Measurements from ENCODE around the gene DOK6.
A peak's percentile ranks its signal among the peaks of the same experiment; 100 is the strongest.

Gene DOK6

DNA sequence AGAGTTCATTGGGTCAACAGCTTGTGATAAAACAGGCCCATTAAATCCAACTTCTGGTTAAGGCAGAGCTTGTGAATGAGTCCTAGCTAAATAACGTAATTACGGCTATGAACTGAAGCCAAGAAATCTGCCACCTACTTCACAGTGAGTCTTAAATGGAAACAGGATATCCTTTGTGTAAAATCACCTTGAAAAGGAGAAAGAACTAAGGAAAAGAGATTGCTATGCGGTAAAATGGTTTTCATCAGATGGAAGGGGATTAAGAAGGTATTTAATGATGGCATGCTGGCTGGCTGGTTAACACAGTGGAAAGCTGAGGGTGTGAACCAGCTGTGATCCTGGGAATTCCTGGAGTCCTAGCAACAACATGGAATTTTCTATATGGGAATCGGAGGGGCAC is 156.6 kb downstream of the DOK6 start:
- no peak for DNase-seq

DNA sequence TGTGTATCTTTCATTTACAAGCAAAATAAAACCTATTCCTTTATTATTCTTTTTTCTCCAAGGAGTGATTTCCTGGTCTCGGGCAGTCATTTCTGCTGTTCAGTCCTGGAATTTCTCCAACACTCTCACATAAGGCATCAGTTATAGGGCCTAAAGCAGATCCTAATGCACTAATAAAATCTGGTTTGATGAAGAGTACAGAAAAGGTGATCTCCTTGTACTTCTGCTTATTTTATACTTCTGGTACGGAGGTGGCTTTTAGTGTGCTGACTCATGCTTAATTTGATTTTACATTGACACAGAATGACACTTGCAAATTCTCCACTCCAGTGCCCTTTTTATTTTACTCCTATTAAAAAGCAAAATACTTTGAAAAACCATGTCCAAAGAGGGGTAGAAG is 157.4 kb downstream of the DOK6 start:
- no peak for DNase-seq

DNA sequence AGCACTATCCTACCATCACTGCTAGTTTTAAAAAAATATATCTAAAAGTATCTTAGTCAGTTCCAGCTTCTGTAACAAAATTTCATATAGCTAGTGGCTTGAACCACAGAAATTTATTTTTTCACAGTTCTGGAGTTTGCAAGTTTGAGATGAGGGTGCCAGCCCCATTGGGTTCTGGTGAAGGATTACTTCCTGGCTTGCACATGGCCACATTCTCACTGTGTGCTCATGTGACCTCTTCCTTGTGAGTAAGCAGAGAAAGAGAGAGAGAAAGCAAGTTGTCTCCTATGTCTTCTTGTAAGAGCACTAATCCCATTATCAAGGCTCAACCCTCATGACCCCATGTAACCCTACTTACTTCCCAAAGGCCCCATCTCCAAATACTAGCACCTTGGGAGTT is 158.9 kb downstream of the DOK6 start:
- DNase-seq: no peak

DNA sequence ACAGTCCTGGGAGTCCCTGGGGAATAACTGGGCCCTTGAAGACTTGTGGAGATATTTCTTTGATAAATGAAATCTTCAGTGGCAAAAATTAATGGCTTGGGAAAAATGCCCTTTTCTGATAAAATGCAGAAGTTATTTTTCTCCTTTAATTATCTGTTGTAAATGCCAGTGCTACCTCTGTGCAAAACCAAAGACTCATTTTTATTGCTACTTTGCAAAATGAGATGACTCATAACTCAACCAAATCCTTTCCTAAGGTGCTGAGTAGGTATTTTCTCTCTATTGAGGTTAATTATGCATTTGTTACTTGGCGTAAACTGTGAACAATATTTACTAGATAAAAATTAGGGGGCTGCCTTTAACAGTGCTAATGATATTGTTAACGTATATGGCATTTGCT is 163.9 kb downstream of the DOK6 start:
- no peak for DNase-seq

DNA sequence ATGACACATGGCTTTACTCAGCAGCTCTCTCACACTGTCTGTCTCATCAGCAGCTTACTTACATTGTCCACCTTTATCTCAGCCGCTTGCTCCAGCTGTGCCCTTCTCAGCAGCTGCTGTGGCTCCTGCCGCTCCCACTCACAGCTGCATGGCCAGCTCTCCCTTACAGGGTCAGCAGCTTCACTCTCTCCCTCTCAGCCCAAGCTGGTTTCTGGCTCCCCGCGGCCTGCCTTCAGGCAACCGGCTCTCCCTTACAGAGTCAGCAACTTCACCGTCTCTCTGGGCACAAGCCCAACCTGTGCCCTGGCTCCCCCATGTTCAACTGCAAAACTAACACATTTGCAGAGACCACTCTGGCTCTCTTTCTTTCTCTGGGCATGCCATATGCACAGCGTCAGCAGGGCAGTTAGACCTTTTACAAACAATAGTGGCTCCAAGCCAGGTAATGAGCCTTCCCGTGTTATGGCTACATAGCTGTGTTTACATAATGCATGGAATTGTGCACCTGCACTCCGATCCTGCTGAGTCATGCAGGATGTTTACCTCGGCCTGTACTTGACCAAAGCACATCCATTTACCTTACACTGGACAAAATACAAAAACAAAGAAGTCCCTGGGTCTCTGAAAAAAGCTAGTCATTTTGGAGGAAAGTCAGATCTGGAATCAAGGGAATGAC is 167.3 kb downstream of the DOK6 start:
- no peak for DNase-seq

DNA sequence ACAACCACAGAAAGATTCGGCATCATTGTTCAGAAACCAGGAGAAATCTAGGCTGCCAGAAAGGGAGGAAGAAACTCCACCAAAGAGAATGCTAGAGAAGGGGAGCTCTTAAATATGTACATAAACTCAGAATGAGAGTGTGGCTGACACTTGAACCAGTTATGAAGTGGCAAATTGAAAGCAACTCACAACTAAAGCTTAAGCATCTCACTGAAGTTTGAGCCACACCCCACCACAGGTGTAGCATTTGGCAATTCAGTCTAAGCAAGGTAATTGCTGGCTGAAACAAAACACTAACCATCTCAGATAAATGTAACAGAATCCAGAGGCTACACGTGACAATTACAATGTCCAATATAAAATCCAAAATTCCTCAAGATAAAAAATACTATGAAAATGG is 168.4 kb downstream of the DOK6 start:
- DNase-seq: no peak

DNA sequence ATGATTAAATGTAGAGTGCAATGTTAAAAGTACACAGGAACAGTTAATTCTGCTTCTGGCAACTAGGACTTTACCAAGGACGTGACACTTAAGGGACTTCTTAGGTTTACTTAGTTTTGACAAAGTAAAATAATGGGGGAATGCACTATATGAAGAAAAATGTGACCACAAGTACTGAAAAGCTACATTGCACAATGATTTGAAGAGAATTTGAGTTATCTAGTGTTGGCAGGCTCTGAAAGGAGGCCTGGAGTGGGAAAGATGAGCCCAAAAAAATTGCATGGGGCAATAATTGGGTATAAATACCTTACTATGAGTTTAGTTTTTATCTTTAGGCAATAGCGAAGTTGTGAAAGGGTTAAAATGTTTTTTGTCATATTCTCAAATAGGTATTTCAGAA is 173.7 kb downstream of the DOK6 start:
- DNase-seq: no peak

DNA sequence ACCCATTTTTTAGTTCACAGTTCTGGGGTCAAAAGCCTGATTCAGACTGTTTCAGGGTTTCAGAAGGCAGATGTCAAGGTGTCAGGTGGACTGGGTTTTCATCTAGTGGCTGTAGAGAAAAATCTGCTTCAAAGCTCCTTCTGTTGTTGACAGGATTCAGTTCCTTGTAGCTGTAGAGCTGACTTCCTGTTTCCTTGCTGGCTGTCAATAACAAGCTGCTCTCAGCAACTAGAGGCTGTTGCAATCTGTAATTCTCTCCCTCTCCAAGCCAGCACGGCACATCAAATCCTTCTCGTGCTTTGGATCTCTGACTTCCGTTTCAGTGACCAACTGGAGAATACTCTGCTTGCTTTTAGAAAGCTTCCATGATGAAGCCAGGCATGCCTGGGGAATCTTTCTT is 179.4 kb downstream of the DOK6 start:
- DNase-seq: no peak

DNA sequence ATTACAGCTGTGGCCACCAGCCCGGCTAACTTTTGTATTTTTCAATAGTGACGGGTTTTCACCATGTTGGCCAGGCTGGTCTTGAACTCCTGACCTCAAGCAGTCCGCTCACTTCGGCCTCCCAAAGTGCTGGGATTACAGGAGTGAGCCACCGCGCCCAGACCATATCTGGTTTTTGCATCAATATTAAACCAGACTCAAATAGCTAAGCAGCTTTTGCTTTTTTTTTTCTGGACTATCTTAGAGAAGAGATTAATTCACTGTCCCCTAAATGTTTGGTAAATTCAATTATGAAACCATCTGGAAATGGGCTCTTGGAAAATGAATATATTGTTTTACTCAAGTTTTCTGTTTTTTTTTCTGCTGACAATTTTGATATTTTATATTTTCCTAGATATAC is 183.7 kb downstream of the DOK6 start:
- DNase-seq: no peak

DNA sequence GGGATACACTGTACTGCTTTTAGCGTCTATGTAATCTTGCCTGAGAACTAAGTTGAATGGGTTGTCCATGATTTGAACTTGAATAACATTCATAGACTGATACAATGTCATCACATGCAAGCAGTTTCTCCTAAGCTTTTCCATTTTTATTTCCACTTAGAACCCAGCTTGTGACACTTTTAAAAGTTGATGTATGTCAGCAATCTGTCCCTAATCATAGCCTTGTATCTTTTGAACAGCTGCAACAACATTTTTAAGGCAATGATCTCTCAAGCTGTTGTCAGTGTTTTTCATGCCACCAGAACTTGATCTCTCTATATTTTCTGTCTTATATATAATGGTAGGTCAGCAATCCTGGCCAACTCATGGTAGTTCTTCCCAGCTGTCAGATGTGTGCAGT is 185.0 kb downstream of the DOK6 start:
- DNase-seq: no peak

DNA sequence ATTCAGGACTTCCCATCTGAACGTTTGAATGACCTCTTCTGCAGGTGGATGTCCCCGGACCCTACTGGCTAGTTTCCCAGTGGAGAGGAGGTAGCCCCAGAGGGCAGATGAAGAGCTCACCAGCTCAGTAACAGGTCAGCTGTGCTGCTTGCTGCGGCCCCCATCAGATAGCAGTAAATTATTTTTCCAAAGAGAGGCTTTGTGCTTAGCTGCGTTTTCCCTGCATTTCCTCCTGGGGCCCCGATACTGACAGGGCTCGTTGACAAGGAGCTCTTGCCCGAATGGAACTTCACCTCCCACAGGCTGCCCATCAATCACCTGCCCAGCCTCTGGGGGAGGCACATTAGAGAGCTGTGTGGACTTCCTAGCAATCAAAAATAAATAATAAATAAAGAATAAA is 185.8 kb downstream of the DOK6 start:
- DNase-seq: no peak

DNA sequence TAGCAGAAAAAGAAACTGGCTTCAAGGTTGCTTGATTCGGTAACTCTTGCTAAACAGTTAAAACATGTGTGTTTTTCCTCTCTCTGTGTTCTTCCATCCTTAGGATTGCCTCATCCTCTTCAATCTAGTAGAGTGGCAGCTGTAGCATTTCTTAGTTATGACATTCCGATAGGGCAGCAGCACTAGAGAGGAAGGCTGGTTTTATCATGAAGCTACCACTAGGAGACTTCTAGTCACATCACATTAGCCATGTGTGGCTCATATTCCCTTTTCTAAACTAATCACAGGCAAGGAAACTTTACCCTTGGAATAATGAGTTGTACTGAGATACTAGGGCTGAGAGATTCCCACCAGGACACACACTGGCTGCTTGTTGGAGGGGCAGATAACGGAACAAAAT is 187.6 kb downstream of the DOK6 start:
- no peak for DNase-seq

DNA sequence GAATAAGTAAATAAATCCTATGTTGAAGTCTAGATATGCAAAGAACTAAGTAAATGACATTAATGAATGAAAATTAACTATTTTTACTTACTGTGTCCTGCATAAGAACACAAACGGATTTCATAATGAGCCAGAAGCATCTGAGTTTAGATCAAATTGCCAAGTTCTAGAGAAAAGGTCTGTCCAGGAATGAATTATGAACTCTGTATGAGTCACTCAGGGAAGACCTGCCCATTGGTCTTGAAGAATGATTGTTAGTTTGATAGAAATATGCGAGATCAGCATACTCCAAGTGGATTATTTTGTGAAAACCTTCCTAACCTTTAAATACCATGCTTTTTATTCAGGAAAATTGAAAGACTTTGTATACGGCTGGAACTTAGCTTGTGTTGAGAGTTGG is 189.5 kb downstream of the DOK6 start:
- no peak for DNase-seq

DNA sequence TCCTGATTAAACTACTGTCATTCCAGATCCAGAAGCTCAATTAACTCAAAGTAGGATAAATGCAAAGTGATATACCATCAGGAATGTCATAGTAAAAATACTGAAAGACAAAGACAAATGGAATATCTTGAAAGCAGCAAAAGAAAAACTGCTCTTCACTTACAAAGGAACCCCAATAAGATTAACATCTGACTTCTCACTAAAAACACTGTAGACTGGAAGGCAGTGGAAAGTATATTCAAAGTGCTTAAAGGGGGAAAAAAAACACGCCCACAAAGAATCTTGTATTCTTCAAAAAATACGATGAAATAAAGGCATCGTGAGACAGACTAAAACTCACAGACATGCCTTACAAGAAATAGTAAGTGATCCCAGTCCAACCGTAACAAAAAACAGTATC is 195.7 kb downstream of the DOK6 start:
- no peak for DNase-seq

DNA sequence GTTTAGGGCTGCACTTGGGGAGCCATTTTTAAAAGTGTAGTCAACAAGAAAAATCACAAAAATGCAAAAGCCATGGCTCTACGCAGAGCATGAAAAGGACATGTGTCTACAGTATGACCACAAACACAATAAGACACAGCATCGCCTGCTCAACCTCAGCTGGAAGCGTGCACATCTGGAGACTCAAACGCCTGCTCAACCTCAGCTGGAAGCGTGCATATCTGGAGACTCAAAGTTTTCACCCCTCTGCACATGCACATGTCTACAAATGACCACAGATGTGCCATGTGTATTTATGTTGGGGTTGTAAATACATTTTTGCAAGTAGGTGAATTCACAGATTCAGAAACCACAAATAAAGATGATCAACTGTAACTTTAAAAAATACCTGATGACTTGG is 196.9 kb downstream of the DOK6 start:
- DNase-seq: no peak

DNA sequence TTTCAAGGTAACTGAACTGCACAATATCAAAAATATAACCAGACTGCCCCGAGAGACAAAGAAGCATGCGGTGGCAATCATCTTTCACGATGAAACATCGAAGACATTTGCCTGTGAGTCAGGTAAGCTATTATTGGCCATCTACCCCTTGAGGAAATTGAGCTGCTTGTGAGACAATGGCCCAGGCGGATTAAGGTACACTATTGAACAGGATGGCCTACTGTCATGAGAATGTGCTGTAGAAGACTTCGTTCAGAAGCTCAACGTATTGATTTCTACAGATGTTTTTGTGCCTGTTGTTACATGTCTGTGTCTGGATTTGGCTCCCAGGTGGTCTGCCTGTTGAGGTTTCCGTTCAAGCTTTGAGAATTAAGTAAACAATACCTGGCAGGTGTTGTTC is 198.7 kb downstream of the DOK6 start:
- no peak for DNase-seq

DNA sequence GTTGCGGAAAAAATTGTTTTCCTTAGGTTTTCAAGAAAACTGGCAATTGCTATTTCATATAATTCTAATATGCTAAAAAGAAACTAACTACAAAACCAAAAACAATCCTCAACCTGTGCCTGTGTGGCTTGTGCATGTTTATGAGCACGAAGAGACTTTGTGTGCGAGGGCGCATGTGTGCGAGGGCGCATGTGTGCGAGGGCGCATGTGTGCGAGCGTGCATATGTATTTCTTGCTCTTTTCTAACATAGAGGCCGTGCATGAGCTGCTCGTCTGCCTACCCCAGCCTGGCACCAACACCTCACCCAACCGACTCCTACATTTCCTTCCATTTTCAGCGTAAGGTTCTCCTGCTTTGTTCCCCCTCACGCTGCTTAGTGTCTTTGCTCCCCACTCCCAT is 211.6 kb downstream of the DOK6 start:
- DNase-seq: no peak

DNA sequence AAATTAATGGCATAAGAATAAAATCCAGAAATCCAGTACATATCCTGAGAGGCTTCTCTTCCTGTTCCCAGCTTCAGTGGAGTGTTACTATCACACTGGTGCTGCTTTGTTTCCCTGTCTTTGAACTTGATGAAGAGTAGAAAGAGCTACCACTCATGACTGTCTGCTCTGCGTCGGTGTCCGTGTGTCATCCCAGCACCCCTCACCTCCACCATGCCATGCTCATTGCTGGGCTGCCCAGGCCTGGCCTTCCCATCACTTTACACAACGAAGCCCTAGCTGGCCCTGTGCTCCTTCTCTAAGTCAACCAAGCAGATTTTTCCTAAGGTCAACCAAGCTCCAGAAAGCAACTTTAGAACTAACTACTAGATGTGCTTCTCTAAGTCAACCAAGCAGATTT is 215.4 kb downstream of the DOK6 start:
- no peak for DNase-seq

DNA sequence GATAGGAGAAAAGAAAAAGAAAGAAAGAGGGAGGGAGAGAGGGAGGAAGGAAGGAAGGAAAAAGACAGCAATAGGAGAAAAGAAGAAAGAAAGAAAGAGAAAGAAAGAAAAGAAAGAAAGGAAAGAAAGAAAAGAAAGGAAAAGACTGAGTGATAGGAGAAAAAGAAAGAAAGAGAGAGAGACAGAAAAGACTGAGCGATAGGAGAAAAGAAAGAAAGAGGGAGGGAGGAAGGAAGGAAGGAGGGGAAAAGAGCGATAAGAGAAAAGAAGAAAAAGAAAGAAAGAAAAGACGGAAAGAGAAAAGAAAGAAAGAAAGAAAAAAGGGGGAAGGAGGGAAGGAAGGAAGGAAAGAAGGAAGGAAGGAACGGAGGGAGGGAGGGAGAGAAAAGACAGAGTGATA is 216.7 kb downstream of the DOK6 start:
- DNase-seq: no peak

DNA sequence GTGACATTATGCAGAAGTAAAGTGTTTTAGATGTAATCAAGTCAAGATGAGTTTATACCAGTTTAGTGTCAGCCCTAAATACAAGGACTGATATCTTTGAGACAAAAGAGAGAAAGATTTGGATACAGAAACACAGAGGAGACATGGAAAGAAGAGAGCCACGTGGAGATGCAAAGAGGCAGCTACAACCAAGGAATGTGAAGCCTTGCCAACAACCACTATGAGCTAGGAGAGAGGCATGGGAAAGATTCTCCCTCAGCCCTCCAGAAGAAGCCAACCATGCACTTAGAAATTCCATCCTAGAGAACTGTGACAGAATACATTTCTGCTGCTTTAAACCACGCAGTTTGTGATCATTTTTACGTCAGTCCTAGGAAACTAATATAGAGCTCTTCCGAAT is 217.2 kb downstream of the DOK6 start:
- no peak for DNase-seq

DNA sequence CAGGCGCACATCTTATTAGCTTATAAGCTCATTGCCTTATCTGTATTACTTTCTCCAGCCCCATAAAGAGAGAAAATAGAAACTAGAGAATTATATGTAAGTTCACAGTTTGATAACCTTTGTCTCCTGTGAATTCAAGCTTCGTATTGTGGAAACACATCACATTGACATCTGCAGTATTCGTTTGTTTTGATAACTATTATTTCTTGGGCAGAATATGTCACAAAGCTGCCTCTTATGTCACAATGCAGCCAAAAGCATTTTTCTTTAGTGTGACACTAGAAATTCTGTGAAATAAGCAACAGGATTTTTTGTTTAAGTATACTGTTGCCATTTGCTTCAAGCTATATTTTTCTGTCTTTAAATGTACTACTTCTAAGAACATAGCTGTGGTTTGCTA is 221.5 kb downstream of the DOK6 start:
- DNase-seq: no peak

DNA sequence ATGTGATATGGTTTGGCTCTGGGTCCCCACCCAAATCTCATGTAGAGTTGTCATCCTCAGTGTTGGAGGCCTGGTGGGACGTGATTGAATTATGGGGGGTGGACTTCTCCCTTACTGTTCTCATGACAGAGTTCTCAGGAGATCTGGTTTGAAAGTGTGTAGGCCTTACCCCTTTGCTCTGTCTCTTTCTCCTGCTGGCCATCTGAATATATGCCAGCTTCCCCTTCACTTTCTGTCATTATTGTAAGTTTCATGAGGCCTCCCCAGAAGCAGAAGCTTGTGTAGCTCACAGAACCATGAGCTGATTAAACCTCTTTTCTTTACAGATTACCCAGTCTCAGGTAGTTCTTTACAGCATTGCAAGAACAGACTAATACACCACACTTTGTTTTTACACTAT is 222.3 kb downstream of the DOK6 start:
- no peak for DNase-seq

DNA sequence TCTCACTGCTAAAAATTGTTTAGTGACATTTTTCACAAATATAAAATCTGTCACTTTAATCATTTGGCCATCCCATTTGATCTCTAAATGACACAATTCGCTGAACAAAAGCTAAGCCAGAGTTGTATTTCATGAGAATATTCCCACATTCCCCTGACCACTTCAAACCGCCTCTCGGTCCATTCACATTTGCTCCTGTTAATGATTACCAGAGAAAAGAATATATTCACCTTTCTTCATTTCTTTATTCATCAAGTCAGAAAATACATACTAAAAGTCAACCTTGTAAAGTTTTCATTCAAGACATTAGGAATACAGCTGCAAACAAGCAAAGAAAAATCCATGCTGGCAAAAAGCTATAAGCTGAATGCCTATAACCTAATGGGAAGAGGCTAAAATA is 225.5 kb downstream of the DOK6 start:
- peak; percentile 20 for DNase-seq

DNA sequence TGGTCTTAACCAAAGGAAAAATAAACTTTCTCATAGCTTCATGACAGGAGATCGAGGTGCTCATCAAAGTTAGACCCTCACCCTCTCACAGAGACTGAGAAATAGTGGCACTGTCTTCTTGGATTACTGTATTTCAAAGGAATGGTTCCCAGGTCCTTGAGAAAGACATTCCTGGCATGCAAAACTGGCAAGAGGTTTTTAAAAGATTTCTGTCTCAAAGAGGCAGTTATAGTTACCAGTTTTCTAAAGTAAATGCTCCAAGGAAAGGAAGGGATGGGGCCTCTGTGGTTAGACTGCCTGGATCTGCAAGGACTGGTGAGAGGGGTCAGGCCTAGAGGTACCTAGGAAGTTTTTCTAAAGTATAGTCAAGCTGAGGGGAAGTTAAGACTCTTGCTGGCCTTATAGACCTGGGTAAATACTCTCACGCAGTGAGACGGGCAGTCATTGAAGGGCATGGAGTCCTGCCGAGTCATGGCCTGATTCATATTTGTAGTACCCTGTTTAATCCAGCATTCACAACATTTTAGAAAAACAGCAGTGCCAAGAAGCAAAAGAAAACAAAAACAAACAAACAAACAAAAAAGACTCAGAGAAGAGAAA is 226.1 kb downstream of the DOK6 start:
- DNase-seq: no peak

DNA sequence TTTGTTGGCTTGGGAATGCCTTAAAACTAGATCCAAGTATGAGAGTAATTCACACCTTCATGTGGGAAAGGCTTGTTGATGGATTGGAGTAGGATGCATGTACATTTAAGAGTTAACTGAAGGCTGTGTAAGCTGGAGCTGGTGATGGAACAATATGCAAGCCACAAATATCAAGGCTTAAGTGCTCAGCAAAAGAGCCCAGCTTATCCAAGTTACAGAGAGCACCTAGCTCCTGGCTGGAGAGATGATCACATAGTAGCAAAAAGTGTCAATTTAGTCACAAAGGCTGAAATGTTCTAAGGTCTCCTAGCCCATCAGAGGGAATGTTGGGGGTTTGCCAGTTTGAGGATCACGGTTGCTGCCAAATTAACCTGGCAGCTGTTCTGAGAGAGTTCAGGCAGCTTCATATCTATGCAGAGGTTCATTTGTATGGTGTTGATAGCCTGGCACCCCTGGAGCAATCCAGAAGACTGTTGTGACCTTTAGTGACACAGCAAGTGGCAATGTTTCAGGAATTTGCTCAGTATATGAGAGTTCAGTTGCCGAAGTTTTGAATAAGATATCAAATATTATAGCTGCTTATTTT is 228.2 kb downstream of the DOK6 start:
- DNase-seq: no peak

All from kidney glomerular epithelial cell (primary cell).